Spleen (tissue), 11 donors: ENCODE results near the gene LTB4R2. TPM values are rescaled to one million over a fixed set of nuclear protein-coding genes. Genes with fewer than 3 reads are reported as not detected.
A peak's percentile ranks its signal among the peaks of the same experiment; 100 is the strongest.

Source experiments
- DNase-seq: peaks from one replicate; pipeline ENCODE4 v3.0.0-alpha.2; 2020
- H3K27ac ChIP-seq, 8 donors: fragments of 200-600 bp; sonication (generic) in 7 of 8; 1 replicate in 4 of 8; 2 replicates in 4 of 8; pipeline versions ENCODE4 v1.5.0 to v1.8.0; 2016 to 2021; ENCODE audit warnings: inconsistent platforms in 4 of 8, mild to moderate bottlenecking in 4 of 8, moderate library complexity in 1 of 8
- H3K27me3 ChIP-seq, 7 donors: fragments of 200-600 bp; sonication (generic) in 6 of 7; replicated peaks in 1 of 7; 1 replicate in 4 of 7; 2 replicates in 3 of 7; pipeline versions ENCODE4 v1.5.0 to v1.8.0; 2016 to 2021; ENCODE audit warnings: inconsistent platforms in 3 of 7, mild to moderate bottlenecking in 1 of 7
- H3K36me3 ChIP-seq, 6 donors: fragments of 200-600 bp; sonication (generic) in 5 of 6; 1 replicate in 4 of 6; 2 replicates in 2 of 6; pipeline versions ENCODE4 v1.5.0 to v1.8.0; 2016 to 2021; ENCODE audit warnings: inconsistent platforms in 2 of 6
- H3K4me1 ChIP-seq, 6 donors: fragments of 200-600 bp; sonication (generic) in 5 of 6; 1 replicate in 3 of 6; 2 replicates in 3 of 6; pipeline versions ENCODE4 v1.5.0 to v1.8.0; 2016 to 2021; ENCODE audit warnings: inconsistent platforms in 3 of 6
- H3K4me3 ChIP-seq, 8 donors: fragments of 200-600 bp; sonication (generic) in 7 of 8; 1 replicate in 4 of 8; 2 replicates in 4 of 8; pipeline versions ENCODE4 v1.5.0 to v1.8.0; 2016 to 2021; ENCODE audit warnings: inconsistent platforms in 4 of 8, mild to moderate bottlenecking in 4 of 8, moderate library complexity in 2 of 8
- H3K9me3 ChIP-seq, 8 donors: fragments of 200-600 bp; sonication (generic) in 7 of 8; 1 replicate in 4 of 8; 2 replicates in 4 of 8; pipeline versions ENCODE4 v1.5.0 to v1.8.0; 2016 to 2021; ENCODE audit warnings: inconsistent platforms in 4 of 8
- CTCF ChIP-seq, 11 experiments: fragments of 200-600 bp in 7 of 11; fragments of 450-650 bp in 4 of 11; sonication (generic) in 4 of 11; IDR thresholded peaks in 8 of 11; conservative IDR thresholded peaks in 3 of 11; 1 replicate in 7 of 11; 2 replicates in 4 of 11; pipeline versions ENCODE4 v1.4.0 to v1.8.0; 2016 to 2021; ENCODE audit warnings: antibody characterized with exemption in 11 of 11, inconsistent platforms in 4 of 11, mild to moderate bottlenecking in 1 of 11
- POLR2A ChIP-seq, 3 donors: fragments of 450-650 bp; IDR thresholded peaks; one replicate each; pipeline ENCODE4 v1.5.1; 2017; ENCODE audit warnings: antibody characterized with exemption in 3 of 3, mild to moderate bottlenecking in 1 of 3
- POLR2AphosphoS5 ChIP-seq, 3 donors: sonication (generic); formaldehyde crosslinking; IDR thresholded peaks; one replicate each; pipeline ENCODE4 v1.5.1; 2017; ENCODE audit warnings: antibody characterized with exemption in 3 of 3
- WGBS, 5 donors: extraction: QIAGEN DNeasy Blood & Tissue Kit in 3 of 5; methylation state at CpG; one replicate each; pipeline versions ENCODE4 v1.1.5 to v1.1.7; 2013 to 2018; 5-methylcytosine and 5-hydroxymethylcytosine counted together
- intact Hi-C: fragments of 100-400 bp; cut with DNase I; formaldehyde crosslinking; loops from one replicate; pipeline ENCODE4 v1.15.0; 2023; ENCODE audit warnings: low total_unique reads
- polyA plus RNA-seq, 3 donors: library from polyadenylated mRNA; stranded (reverse); fragments of 200-250 nt; gene quantifications; one replicate each; pipeline ENCODE4 v1.2.1, GENCODE V29; 2013
- total RNA-seq, 7 donors: library from RNA; depleted of rRNA in 3 of 7; stranded (reverse); fragments of >200 nt in 3 of 7; fragmentation: NEBNext Ultra II Directional in 4 of 7; extraction: Animal tissue kit (Norgen Biotek cat#: 25700) in 4 of 7; gene quantifications; one replicate each; pipeline versions ENCODE4 v1.1.0 to v1.2.1, GENCODE V29; 2016 to 2021
- donor health status: healthy with polysubstance abuse.
- donor health status: DM: no; HTN: no; CAD: no; lungs with moderate emphysema.
- donor health status: DM: no; HTN: no; CAD: no.
- donor health status: Bipolar disorder and iron deficiency.
- donor health status: healthy.
- donor health status: DM: no; HTN: no; CAD: no.
- donor health status: DM: yes; HTN: yes; CAD: no.

The LTB4R2 gene
- total and polyA plus RNA-seq, 10 donors: 0.83 to 32.3 (median 13.9) TPM

GRCh38 chr14:24311837-24312615 is 2.1 kb downstream of the LTB4R2 start:
- 53 to 77% (median 71%) methylated on average over 1 of the region's 1 CpG for WGBS, 5 donors
- Histone ChIP-seq H3K4me3 (peak overlapping the region; percentile 64 to 88 (median 76)), H3K36me3 (peaks cover 0 to 42% (median 9%) of the 10 kb centered on the region in 6 donors), H3K4me1 (peaks cover 59 to 100% (median 93%) of the 10 kb centered on the region in 6 donors), H3K27me3 (no peaks in the 10 kb centered on the region), H3K27ac (peak overlapping the region; percentile 91 to 98 (median 96)), H3K9me3 (no peaks in the 10 kb centered on the region)
- peak; percentile 75 for DNase-seq
- intact Hi-C loops: no loop called here
- TF ChIP-seq POLR2AphosphoS5 (IDR thresholded peaks at IDR 0.05) (no peak), CTCF (IDR thresholded peaks at IDR 0.05 in 8 of 11, conservative IDR thresholded peaks at IDR 0.05 in 3 of 11) (peak in 1 of 11 experiments; percentile 23), POLR2A (IDR thresholded peaks at IDR 0.05) (no peak)

GRCh38 chr14:24312736-24313507 is 3.0 kb downstream of the LTB4R2 start:
- peak in 1 of 11 experiments; percentile 23 for TF ChIP-seq CTCF (IDR thresholded peaks at IDR 0.05 in 8 of 11, conservative IDR thresholded peaks at IDR 0.05 in 3 of 11)
- TF ChIP-seq POLR2AphosphoS5 (IDR thresholded peaks at IDR 0.05): peak in 2 of 3 donors; percentile 39 to 94
- no peak for TF ChIP-seq POLR2A (IDR thresholded peaks at IDR 0.05)
- intact Hi-C loops: no loop called here
- no peaks in the 10 kb centered on the region for H3K9me3 ChIP-seq
- H3K27ac ChIP-seq: peak overlapping the region; percentile 91 to 98 (median 96)
- peaks cover 55 to 100% (median 91%) of the 10 kb centered on the region in 6 donors for H3K4me1 ChIP-seq
- H3K4me3 ChIP-seq: peak overlapping the region in 4 of 8 donors; percentile 64 to 88 (median 83)
- 16 to 25% (median 22%) methylated on average over 9 of the region's 9 CpGs for WGBS, 5 donors
- H3K36me3 ChIP-seq: peaks cover 0 to 40% (median under 1%) of the 10 kb centered on the region in 6 donors
- DNase-seq: peak; percentile 86
- no peaks in the 10 kb centered on the region for H3K27me3 ChIP-seq

- 20 to 53% (median 31%) methylated on average over 2 of the region's 2 CpGs for WGBS, 5 donors
- Histone ChIP-seq H3K36me3 (peaks cover 0 to 40% (median 0%) of the 10 kb centered on the region in 6 donors), H3K27me3 (no peaks in the 10 kb centered on the region), H3K4me1 (peaks cover 47 to 100% (median 84%) of the 10 kb centered on the region in 6 donors), H3K9me3 (no peaks in the 10 kb centered on the region), H3K4me3 (peak overlapping the region in 2 of 8 donors; percentile 9 to 87), H3K27ac (peak overlapping the region; percentile 91 to 98 (median 96))
- TF ChIP-seq CTCF (IDR thresholded peaks at IDR 0.05 in 8 of 11, conservative IDR thresholded peaks at IDR 0.05 in 3 of 11) (no peak), POLR2AphosphoS5 (IDR thresholded peaks at IDR 0.05) (peak in 1 of 3 donors; percentile 40), POLR2A (IDR thresholded peaks at IDR 0.05) (no peak)
- peak; percentile 75 for DNase-seq
- intact Hi-C loops: no loop called here
Measured at GRCh38 chr14:24313913-24314312, 4.0 kb downstream of the LTB4R2 start.
